HL-60 (cell line): Measurements from ENCODE around the gene CD300C.

Experiments
- DNase-seq, 2 experiments: peaks; one replicate each; pipeline ENCODE4 v3.0.0-alpha.2; 2010 to 2020; ENCODE audit warnings: low read depth in 1 of 2, low spot score in 1 of 2
- H3K27ac ChIP-seq: fragments of 250-450 bp; sonication (Bioruptor Pico); replicated peaks from 2 replicates; pipeline ENCODE4 v1.5.1; 2020; ENCODE audit warnings: mild to moderate bottlenecking, moderate library complexity
- H3K27me3 ChIP-seq: fragments of 250-450 bp; sonication (Bioruptor Pico); 2 replicates; pipeline ENCODE4 v1.5.1; 2021; ENCODE audit warnings: mild to moderate bottlenecking, moderate library complexity; ENCODE audit not compliant: insufficient read depth, poor library complexity, severe bottlenecking
- H3K4me3 ChIP-seq: replicated peaks from 2 replicates; pipeline ENCODE4 v1.5.1; 2011; ENCODE audit warnings: mild to moderate bottlenecking, control low read depth, low read length; ENCODE audit not compliant: insufficient read depth
- GABPA ChIP-seq: IDR thresholded peaks from 2 replicates; pipeline ENCODE4 v1.6.1; 2012; ENCODE audit warnings: low read depth
- POLR2AphosphoS5 ChIP-seq: IDR thresholded peaks from 2 replicates; pipeline ENCODE4 v1.6.1; 2012; ENCODE audit warnings: low read depth
- SPI1 ChIP-seq: IDR thresholded peaks from 2 replicates; pipeline ENCODE4 v1.6.1; 2012; ENCODE audit warnings: low read depth, mild to moderate bottlenecking, borderline replicate concordance
- TF ChIP-seq, protein P1 (sequence below): IDR thresholded peaks from 2 replicates; pipeline ENCODE4 v1.6.1; 2012; ENCODE audit warnings: low read depth; ENCODE audit not compliant: insufficient replicate concordance
- TF ChIP-seq, protein P2 (sequence below): IDR thresholded peaks from one replicate; pipeline ENCODE4 v1.5.1; 2011; ENCODE audit warnings: low read length, control low read depth, inconsistent platforms; ENCODE audit not compliant: insufficient read depth

Gene CD300C

DNA sequence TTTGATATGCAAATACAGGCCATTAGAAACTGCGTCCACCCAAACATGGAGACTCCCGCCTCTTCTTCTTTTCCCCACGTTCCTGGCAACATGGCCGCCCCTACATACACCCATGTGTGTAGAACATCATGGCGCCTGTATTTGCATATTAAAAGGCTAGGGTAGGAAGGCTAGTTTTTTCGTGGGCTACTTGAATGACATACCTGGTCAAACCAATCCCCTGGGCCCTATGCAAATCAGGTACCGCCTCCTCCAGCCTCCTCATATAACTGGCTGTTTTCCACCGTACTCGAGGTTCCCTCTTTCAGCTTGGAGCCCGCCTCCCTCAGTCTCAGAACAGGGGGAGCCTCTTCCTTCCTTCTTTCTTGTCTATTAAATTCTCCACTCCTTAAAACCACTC is 13.8 kb downstream of the CD300C start:
- no peaks in the 10 kb centered on the region for H3K27me3 ChIP-seq
- H3K27ac ChIP-seq: peak overlapping the region; percentile 86
- TF ChIP-seq POLR2AphosphoS5: peak; percentile 82
- no peak; the same call in 1 of the 2 replicates for TF ChIP-seq SPI1
- TF ChIP-seq GABPA: no peak
- H3K4me3 ChIP-seq: peak overlapping the region; percentile 67
- peak; percentile 94 to 99 for DNase-seq

DNA sequence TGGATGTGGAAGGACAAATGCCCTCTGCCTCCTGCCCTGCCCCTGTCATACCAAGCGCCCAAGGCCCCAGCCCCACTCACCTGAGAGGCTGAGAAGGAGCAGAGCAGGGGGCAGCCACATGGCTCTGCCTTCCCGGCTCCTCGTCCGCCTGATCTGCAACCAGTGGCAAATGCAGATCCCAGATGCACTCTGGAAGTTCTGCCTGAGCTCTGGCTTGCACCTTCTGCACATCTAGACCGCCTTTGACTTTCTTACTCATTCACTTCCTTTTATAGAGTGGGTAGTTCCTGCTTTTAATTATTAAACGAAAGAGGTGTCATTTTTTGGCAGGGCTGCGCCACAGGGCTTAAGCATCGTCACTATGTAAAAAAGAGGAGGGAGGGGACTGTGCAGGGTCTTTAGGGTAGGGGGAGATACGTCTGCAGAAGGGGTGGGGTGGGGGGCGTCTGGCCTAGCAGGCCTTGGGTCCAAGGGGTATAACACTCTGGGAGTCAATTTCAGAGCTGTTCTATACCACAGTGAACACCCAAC is 14.6 kb downstream of the CD300C start, which contains the start of gene CD300LB:
Gene CD300LB (minus strand): TSS at position 245 of the 531 bp plus-strand sequence. CDS start 125 bp downstream, at position 120.
- Histone ChIP-seq H3K4me3 (peak within 1 kb of the TSS; percentile 67), H3K27me3 (no peaks in the 10 kb centered on the region), H3K27ac (peak within 1 kb of the TSS; percentile 86)
- DNase-seq: peak; percentile 57 to 61
- TF ChIP-seq GABPA: no peak
- peak; percentile 91 for TF ChIP-seq SPI1

DNA sequence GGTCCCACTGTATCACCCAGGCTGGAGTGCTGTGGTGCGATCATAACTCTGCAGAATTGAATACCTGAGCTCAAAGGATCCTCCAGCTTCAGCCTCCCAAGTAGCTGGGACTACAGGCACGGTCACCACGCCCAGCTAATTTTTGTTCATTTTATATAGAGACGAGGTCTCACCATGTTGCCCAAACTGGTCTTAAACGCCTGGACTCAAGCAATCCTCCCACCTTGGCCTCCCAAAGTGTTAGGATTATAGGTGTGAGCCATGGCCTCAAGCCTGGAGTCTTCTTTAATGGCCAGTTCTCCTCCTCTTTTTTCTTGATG is 15.1 kb downstream of the CD300C start:
- H3K4me3 ChIP-seq: no peak overlapping the region
- no peak for TF ChIP-seq GABPA
- H3K27ac ChIP-seq: peak overlapping the region; percentile 86
- H3K27me3 ChIP-seq: no peaks in the 10 kb centered on the region
- no peak for DNase-seq

DNA sequence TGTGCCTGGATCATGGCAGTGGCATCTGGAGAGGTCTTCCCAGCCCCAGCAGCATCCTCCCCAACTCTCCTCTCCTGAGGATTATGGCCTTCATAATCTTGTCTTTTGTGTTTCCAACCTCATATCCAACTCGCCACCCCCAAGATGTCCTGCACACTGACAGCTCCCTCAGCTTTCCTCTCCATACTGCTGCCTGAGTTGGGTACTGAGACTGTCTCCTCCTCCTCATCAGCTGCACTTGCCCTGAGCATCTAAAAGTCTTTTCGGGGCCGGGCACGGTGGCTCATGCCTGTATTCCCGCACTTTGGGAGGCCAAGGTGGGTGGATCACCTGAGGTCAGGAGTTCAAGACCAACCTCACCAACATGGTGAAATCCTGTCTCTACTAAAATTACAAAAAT is 16.7 kb downstream of the CD300C start:
- no peak for TF ChIP-seq POLR2AphosphoS5
- no peak for TF ChIP-seq GABPA
- TF ChIP-seq, protein P1, sequence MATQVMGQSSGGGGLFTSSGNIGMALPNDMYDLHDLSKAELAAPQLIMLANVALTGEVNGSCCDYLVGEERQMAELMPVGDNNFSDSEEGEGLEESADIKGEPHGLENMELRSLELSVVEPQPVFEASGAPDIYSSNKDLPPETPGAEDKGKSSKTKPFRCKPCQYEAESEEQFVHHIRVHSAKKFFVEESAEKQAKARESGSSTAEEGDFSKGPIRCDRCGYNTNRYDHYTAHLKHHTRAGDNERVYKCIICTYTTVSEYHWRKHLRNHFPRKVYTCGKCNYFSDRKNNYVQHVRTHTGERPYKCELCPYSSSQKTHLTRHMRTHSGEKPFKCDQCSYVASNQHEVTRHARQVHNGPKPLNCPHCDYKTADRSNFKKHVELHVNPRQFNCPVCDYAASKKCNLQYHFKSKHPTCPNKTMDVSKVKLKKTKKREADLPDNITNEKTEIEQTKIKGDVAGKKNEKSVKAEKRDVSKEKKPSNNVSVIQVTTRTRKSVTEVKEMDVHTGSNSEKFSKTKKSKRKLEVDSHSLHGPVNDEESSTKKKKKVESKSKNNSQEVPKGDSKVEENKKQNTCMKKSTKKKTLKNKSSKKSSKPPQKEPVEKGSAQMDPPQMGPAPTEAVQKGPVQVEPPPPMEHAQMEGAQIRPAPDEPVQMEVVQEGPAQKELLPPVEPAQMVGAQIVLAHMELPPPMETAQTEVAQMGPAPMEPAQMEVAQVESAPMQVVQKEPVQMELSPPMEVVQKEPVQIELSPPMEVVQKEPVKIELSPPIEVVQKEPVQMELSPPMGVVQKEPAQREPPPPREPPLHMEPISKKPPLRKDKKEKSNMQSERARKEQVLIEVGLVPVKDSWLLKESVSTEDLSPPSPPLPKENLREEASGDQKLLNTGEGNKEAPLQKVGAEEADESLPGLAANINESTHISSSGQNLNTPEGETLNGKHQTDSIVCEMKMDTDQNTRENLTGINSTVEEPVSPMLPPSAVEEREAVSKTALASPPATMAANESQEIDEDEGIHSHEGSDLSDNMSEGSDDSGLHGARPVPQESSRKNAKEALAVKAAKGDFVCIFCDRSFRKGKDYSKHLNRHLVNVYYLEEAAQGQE: no peak
- TF ChIP-seq, protein P2, sequence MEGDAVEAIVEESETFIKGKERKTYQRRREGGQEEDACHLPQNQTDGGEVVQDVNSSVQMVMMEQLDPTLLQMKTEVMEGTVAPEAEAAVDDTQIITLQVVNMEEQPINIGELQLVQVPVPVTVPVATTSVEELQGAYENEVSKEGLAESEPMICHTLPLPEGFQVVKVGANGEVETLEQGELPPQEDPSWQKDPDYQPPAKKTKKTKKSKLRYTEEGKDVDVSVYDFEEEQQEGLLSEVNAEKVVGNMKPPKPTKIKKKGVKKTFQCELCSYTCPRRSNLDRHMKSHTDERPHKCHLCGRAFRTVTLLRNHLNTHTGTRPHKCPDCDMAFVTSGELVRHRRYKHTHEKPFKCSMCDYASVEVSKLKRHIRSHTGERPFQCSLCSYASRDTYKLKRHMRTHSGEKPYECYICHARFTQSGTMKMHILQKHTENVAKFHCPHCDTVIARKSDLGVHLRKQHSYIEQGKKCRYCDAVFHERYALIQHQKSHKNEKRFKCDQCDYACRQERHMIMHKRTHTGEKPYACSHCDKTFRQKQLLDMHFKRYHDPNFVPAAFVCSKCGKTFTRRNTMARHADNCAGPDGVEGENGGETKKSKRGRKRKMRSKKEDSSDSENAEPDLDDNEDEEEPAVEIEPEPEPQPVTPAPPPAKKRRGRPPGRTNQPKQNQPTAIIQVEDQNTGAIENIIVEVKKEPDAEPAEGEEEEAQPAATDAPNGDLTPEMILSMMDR: no peak
- no peak for TF ChIP-seq SPI1
- DNase-seq: no peak
- H3K27ac ChIP-seq: peak overlapping the region; percentile 27
- H3K27me3 ChIP-seq: no peaks in the 10 kb centered on the region
- H3K4me3 ChIP-seq: no peak overlapping the region

DNA sequence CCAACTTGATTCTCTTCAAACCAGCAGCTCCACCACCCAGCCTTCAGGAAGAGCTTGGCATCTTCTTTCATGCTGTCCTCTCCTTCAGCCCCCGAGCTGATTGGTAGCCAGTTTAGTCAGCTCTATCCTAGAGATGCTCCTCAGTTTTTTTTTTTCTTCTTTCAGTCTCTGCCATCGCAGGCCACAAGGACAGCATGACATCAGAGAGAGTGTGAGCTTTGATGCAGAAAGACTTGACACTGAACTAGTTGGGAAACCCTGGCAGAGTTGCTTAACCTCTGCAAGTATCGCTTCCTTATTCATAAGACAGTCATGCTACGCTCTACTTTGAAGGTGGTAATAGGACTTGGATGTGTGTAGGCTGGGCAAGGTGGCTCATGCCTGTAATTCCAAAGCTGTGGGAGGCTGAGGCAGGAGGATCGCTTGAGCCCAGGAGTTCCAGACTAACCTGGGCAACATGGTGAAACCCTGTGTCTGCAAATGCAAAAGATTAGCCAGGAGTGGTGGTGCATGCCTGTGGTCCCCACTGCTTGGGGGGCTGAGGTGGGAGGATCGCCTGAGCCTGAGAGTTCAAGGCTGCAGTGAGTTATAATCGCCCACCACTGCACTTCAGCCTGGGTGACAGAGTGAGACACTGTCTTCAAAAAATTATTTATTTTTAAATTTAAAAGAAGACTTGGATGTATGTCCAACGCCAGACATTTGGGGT is 17.3 kb downstream of the CD300C start:
- TF ChIP-seq POLR2AphosphoS5 (peak; percentile 79), SPI1 (peak; percentile 80), GABPA (0 out of 2 replicates have a peak, but pooled peaks have one; percentile 29)
- TF ChIP-seq, protein P2: no peak
- TF ChIP-seq, protein P1: peak; percentile 13
- H3K4me3 ChIP-seq: no peak overlapping the region
- no peaks in the 10 kb centered on the region for H3K27me3 ChIP-seq
- H3K27ac ChIP-seq: peak overlapping the region; percentile 31
- DNase-seq: peak; percentile 98 to 99
